Measurements from ENCODE around the gene DOHH. TPM values are rescaled to one million over a fixed set of nuclear protein-coding genes. Genes with fewer than 3 reads are reported as not detected.

The DOHH gene
- total RNA-seq, 1 donor from 2014 or later: 19.7 TPM

DNA sequence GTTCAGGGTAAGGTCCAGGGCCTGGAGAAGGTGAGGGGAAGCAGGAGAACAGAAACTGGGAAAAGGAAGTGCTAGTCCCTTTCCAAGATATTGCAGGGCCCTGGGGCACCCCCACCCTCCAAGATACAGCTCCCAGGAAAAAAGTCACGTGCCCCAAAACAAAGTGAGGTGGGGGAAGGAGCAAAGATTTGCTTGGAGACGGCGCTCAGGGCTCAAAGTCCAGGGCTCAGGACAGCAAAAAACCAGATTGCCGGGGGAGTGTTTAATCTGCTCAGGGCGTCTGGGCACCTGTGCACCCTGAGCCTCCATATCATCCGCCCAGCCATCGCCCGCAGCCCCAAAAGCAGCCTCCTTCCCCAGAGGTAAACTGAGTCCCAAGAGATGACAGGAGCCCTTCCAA is 26.5 kb downstream of the DOHH start:
- intact Hi-C loops (cut with micrococcal nuclease): loop anchor here (5.0 kb wide), 1 partner anchor 167 kb away; no protein-coding TSS in a partner anchor
- DNase-seq (ENCODE audit: low spot score): no peak
- Mint-ChIP-seq H3K36me3 (ENCODE audit: low read depth) (no peaks in the 10 kb centered on the region), H3K4me1 (ENCODE audit: low read depth) (peaks cover 8% of the 10 kb centered on the region), H3K27ac (no peak overlapping the region), H3K9me3 (no peaks in the 10 kb centered on the region), H3K27me3 (ENCODE audit: low read depth) (peaks cover 2% of the 10 kb centered on the region), H3K4me3 (ENCODE audit: low read depth) (no peak overlapping the region)

DNA sequence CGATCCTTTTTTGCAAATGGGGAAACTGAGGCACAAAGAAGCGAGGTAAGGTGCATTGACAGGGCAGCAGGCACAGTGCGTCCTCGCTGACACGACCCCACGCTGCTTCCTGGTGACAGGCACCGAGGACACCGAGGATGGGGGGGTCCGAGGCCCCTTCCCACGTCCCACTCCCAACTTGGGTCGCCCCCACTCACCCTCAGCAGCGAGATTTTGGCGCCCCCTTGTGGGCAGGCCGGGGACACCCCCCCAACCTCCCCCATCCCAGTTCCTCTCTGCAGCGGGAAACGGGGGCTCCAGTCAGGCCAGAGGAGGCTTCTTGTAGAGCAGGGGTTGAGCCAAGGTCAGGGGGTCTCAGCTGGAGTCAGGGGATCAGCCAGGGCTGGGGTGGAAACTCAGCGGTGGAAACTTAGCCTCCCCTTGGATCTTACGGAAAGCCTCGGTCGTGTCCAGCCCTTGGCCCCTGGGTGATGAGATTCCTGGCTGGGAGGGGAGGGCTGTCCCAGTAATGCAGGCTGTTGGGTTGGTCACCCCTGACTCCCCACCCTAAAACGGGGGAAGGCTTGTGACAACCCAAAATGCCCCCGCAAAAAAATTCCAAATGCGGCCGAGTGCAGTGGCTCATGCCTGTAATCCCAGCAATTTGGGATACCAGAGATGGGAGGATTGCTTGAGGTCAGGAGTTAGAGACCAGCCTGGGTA is 28.4 kb downstream of the DOHH start:
- no peak overlapping the region for H3K4me3 Mint-ChIP-seq (ENCODE audit: low read depth)
- H3K36me3 Mint-ChIP-seq (ENCODE audit: low read depth): no peaks in the 10 kb centered on the region
- no peak overlapping the region for H3K27ac Mint-ChIP-seq

DNA sequence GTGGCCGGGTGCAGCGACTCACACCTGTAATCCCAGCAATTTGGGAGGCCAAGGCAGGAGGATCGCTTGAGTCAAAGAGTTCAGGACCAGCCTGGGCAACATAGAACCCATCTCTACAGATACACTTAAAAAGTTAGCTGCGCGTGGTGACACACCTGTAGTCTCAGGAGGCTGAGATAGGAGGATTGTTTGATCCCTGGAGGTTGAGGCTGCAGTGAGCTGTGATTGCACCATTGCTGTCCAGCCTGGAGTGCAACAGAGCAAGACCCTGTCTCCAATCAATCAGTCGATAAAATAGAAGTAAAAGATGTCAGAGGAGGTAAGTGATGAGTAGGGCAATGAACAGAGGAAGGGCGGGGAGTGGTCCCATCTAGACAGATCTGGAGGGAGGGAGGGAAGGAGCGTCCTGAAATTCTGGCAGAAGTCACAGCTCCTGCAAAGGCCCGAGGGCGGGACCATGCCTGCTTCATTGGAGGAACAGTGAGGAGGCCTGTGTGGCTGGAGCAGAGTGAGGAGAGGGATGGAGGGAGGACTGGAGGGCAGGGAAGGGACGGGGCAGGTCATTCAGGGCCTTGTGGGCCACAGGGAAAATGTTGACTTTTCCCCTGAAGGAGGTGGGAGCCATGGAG is 29.9 kb downstream of the DOHH start:
- no peak overlapping the region for H3K4me3 Mint-ChIP-seq (ENCODE audit: low read depth)
- no peak overlapping the region for H3K27ac Mint-ChIP-seq
- no peak for DNase-seq (ENCODE audit: low spot score)
- no peaks in the 10 kb centered on the region for H3K4me1 Mint-ChIP-seq (ENCODE audit: low read depth)
- no peaks in the 10 kb centered on the region for H3K9me3 Mint-ChIP-seq
- no peaks in the 10 kb centered on the region for H3K27me3 Mint-ChIP-seq (ENCODE audit: low read depth)
- intact Hi-C loops (cut with micrococcal nuclease): loop anchor here (5.0 kb wide), 1 partner anchor 163 kb away; no protein-coding TSS in a partner anchor
- H3K36me3 Mint-ChIP-seq (ENCODE audit: low read depth): no peaks in the 10 kb centered on the region

More for the DNA sequence above, 28.4 kb downstream of the DOHH start:
- H3K4me1 Mint-ChIP-seq (ENCODE audit: low read depth): no peaks in the 10 kb centered on the region
- DNase-seq (ENCODE audit: low spot score): no peak
- H3K9me3 Mint-ChIP-seq: no peaks in the 10 kb centered on the region
- intact Hi-C loops (cut with micrococcal nuclease): loop anchor here (2.0 to 5.0 kb wide), 2 partner anchors 145 to 165 kb away; no protein-coding TSS in a partner anchor
- H3K27me3 Mint-ChIP-seq (ENCODE audit: low read depth): no peaks in the 10 kb centered on the region

DNA sequence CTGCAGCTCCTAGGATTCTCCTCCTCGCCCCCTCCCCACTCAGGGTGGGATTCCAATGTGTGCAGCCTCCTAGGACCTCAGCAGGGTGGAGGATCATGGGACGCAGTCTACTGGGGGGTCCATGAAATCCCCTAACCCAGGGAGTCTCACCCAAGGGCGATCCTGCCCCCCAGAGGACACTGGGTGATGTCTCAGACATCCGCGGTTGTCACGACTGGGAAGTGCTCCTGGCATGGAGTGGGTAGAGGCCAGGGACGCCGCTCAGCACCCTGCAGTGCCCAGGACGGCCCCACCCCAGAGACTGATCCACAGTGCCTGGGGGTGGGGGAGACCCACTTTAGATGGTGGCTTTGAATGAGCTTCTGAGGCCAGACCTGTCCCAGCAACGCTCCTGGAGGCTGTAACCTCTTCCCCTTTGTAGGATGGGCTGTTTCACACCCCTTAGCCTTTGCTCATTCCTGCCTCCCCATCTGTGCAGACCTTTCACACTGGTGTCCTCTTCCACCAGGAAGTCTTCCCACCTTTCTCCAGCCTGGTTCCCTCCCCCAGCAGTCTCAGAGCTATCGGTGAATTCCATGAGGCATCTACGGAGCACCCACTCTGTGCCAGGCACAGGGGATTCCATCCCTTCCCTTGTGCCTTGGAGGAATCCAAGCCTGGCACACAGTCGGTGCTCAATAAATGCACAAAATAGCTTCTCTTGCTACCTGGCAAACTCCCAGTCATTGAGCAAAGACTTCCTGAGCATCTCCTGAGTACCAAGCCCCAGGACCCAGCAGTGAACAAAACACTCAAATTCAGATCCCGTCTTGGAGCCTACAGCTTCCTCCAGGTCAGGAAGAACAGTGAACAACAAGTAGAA is 30.6 kb downstream of the DOHH start:
- intact Hi-C loops (cut with micrococcal nuclease): loop anchor here (5.0 kb wide), 1 partner anchor 163 kb away; no protein-coding TSS in a partner anchor

DNA sequence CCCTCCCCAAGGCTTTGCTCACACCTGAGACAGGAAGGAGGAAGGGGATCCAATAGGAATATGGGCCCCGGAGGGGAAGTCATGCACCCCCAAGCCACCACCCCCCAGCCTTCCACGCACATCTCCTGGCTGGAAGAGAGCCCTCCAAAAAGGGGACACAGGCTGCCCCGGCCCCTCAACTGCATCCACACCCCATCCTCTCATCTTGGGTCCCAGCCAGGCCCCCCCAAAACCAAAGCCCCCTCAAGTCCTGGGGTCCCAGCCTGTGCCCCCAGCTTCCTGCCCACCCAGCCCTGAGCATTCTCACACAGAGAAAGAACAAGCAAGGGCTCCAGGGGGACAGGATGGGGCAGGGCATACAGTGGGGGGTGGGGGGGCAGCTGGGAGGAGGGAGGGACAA is 32.3 kb downstream of the DOHH start:
- intact Hi-C loops (cut with micrococcal nuclease): no loop called here
- H3K4me1 Mint-ChIP-seq (ENCODE audit: low read depth): no peaks in the 10 kb centered on the region
- H3K36me3 Mint-ChIP-seq (ENCODE audit: low read depth): no peaks in the 10 kb centered on the region
- H3K9me3 Mint-ChIP-seq: no peaks in the 10 kb centered on the region
- no peaks in the 10 kb centered on the region for H3K27me3 Mint-ChIP-seq (ENCODE audit: low read depth)
- no peak overlapping the region for H3K27ac Mint-ChIP-seq
- no peak for DNase-seq (ENCODE audit: low spot score)
- H3K4me3 Mint-ChIP-seq (ENCODE audit: low read depth): no peak overlapping the region

More for the DNA sequence above, 30.6 kb downstream of the DOHH start:
- no peak for DNase-seq (ENCODE audit: low spot score)
- H3K4me3 Mint-ChIP-seq (ENCODE audit: low read depth): no peak overlapping the region
- no peak overlapping the region for H3K27ac Mint-ChIP-seq
- no peaks in the 10 kb centered on the region for H3K9me3 Mint-ChIP-seq
- no peaks in the 10 kb centered on the region for H3K4me1 Mint-ChIP-seq (ENCODE audit: low read depth)
- H3K27me3 Mint-ChIP-seq (ENCODE audit: low read depth): no peaks in the 10 kb centered on the region
- no peaks in the 10 kb centered on the region for H3K36me3 Mint-ChIP-seq (ENCODE audit: low read depth)

DNA sequence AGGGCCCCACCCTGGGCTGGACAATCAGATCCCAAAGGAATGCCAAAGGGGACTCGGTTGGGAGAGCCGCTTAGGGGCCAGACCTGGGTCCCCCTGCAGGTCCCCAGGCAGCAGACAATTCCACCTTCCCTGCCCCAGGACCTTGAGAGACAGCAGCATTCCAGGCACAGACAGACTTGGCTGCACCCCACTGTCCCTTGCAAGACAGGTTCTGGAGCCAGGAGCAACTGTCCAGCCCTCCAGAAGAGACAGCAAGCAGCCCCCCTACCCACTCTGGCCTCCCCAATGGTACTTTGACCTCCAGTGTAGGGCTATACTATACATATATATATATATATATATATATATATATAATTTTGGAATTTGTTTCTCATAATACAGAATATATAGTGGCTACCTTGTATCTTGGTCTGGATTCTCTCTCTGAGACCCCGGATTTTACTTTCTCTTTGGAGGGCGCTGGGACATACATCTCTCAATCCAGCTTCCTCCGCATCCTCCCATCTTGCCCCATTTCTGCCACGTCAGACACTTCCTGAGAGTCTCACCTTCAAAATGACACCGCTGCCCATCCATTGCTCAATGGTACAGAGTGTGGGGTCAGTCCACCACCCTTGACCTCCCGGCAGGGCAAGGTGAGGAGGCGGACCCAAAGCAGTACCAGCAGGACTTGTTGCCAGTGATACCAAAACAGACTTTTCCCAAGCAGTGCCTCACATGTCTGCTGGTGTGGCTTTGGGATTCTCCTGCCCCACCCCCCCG is 32.9 kb downstream of the DOHH start:
- Mint-ChIP-seq H3K4me1 (ENCODE audit: low read depth) (no peaks in the 10 kb centered on the region), H3K27ac (no peak overlapping the region), H3K36me3 (ENCODE audit: low read depth) (no peaks in the 10 kb centered on the region), H3K4me3 (ENCODE audit: low read depth) (no peak overlapping the region), H3K9me3 (no peaks in the 10 kb centered on the region), H3K27me3 (ENCODE audit: low read depth) (no peaks in the 10 kb centered on the region)
- intact Hi-C loops (cut with micrococcal nuclease): no loop called here
- DNase-seq (ENCODE audit: low spot score): no peak

DNA sequence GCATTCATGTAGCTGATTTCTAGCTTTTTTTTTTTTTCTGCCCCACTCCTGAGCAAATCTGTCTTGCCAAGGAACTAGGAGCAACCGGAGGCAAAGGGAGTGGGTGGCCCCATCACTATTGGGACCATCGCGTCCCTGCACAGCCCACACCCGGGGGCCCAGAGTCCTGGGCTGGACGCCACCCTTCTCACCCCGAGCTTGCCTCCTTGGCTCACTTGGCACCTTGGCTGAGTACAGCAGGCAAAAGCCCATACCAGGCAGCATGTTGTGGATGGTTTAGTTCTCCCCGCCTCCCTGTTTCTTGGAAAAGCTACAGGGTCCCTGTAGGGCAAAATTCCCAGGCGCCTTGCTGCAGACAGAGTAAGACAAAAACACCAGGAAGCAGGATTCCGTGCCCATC is 33.8 kb downstream of the DOHH start:
- DNase-seq (ENCODE audit: low spot score): no peak
- Mint-ChIP-seq H3K36me3 (ENCODE audit: low read depth) (no peaks in the 10 kb centered on the region), H3K9me3 (no peaks in the 10 kb centered on the region), H3K27ac (no peak overlapping the region), H3K4me1 (ENCODE audit: low read depth) (no peaks in the 10 kb centered on the region), H3K4me3 (ENCODE audit: low read depth) (no peak overlapping the region), H3K27me3 (ENCODE audit: low read depth) (no peaks in the 10 kb centered on the region)
- intact Hi-C loops (cut with micrococcal nuclease): no loop called here

DNA sequence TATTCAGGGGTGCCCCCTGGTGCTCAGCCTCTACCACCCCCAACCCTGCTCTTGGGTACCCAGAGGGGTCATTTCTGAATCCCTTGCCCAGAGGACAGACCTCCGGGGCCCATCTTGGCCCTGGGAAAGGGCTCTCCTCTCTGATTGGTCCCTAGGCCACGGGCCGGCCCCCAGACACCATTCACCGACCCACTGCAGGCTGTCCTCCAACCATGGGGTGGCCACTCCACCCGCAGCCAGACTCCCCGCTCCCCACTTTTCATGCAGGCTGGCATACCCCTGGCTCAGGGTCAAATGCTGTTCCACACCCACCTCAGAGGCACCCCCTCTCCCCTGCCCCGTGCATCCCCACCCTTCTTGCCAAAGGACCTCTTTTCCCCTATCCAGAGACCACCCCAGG is 34.9 kb downstream of the DOHH start:
- DNase-seq (ENCODE audit: low spot score): no peak
- no peak overlapping the region for H3K4me3 Mint-ChIP-seq (ENCODE audit: low read depth)
- H3K9me3 Mint-ChIP-seq: no peaks in the 10 kb centered on the region
- H3K4me1 Mint-ChIP-seq (ENCODE audit: low read depth): no peaks in the 10 kb centered on the region
- intact Hi-C loops (cut with micrococcal nuclease): no loop called here
- H3K27me3 Mint-ChIP-seq (ENCODE audit: low read depth): no peaks in the 10 kb centered on the region
- H3K36me3 Mint-ChIP-seq (ENCODE audit: low read depth): no peaks in the 10 kb centered on the region
- no peak overlapping the region for H3K27ac Mint-ChIP-seq

DNA sequence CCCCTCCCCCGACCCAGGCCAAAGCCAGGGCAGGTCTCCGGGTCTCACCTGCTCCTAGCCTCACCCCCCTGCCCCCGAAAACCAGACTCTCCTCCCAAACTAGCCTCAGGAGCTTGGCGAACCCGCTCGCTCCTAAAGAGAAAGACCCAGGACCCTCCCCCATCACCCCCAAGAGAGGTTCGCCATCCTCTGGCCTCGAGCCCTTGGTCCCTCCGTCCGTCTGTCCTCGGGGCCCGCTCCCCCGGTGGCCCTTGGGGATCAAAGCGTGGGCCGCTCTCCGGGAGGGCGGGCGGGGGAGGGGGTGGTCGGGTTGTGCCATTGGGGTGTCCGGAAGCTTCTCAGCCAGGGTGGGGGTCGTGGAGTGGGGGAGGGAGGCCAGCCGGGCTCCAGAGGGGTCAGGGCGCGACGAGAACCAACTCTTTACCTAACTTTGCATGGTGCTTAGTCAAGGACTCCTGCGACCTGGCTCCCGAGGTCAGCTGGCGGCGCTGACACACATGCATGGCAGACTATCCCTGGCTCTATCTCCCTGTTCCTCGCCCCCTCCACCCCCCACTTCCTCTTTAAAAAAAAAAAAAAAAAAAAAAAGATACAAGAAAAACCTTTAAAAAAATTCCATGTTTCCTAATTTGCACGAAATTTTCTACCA is 35.8 kb downstream of the DOHH start:
- Mint-ChIP-seq H3K4me3 (ENCODE audit: low read depth) (no peak overlapping the region), H3K4me1 (ENCODE audit: low read depth) (no peaks in the 10 kb centered on the region)

DNA sequence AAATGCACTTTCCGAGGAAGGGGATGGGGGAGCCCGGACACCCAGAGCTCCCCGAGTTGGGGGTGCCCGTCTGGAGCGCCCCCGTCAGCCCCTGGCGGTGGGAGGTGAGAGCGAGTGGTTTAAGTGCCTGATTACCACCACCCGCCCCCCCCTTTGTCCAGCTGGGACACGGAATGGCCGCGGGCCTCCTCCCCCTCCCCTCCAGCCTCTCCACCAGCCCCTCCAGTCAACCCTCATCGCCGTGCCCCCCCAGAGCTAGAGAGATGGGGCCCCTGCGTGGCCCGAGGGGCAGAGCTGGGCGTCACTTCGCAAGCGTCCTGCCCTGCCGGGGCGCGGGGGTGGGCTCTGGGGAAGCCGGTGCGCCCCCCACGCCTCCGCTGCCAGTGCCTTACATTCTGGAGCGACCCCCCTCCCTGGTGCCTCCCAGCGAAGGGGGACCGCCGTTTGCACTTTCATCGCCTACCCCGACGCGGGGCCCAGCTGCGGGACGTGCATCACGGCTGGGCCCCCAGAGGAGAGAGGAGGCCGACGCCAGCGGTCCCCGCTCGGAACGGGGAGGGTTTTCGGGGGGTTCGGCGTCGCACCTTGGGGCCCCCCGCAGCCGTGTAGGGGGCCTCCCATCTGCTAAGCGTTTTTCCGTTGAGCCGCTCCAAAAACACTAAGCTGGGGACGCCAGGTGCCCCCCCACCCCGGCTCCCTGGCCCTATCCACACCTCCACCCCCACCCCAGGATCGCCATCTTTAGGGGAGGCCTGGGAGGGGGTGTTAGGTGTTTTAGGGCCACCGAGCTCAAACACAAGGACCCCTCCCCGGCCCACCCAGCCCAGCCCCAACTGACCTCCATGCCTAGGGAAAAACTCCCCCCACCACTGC is 36.5 kb downstream of the DOHH start:
- H3K36me3 Mint-ChIP-seq (ENCODE audit: low read depth): no peaks in the 10 kb centered on the region
- intact Hi-C loops (cut with micrococcal nuclease): no loop called here
- H3K9me3 Mint-ChIP-seq: no peaks in the 10 kb centered on the region
- no peaks in the 10 kb centered on the region for H3K4me1 Mint-ChIP-seq (ENCODE audit: low read depth)
- no peak overlapping the region for H3K27ac Mint-ChIP-seq
- DNase-seq (ENCODE audit: low spot score): no peak
- no peak overlapping the region for H3K4me3 Mint-ChIP-seq (ENCODE audit: low read depth)
- no peaks in the 10 kb centered on the region for H3K27me3 Mint-ChIP-seq (ENCODE audit: low read depth)

More for the DNA sequence above, 35.8 kb downstream of the DOHH start:
- no peaks in the 10 kb centered on the region for H3K36me3 Mint-ChIP-seq (ENCODE audit: low read depth)
- intact Hi-C loops (cut with micrococcal nuclease): no loop called here
- no peaks in the 10 kb centered on the region for H3K27me3 Mint-ChIP-seq (ENCODE audit: low read depth)
- DNase-seq (ENCODE audit: low spot score): no peak
- no peak overlapping the region for H3K27ac Mint-ChIP-seq
- no peaks in the 10 kb centered on the region for H3K9me3 Mint-ChIP-seq

DNA sequence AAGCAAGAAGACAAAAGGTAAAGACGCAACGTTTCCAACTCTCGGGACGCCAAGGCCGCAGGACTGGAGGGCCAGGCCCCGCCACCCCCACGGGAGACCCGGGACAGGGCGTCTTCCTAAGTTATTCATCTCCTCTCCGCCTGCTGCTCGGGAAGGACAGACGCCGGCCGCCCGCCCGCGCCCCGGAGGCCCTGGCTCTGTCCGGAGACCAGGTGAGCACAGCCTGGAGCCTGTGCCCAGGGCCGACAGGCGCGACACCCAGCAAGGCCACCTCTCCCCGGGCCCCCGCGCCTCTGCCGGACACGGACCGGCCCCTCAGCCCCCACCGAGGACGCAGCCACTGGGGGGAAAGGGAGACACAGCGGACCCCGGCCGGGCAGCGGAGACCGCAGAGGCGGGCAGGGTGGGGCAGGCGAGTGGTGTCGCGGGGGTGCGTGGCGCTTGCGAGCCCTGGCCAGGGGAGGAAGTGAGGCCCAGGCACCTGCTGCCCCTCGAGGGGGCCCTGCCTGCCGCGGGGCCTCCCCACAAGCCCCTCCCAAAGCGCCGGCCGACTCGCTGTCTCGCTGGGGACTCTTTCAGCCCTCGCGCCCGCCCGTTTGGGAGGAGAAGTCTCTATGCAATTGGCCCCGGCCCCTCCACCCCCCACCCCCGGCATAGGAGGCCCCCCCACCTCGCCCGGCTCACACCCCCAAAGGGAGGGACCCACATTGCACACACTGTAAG is 37.3 kb downstream of the DOHH start:
- Mint-ChIP-seq H3K27ac (no peak overlapping the region), H3K4me3 (ENCODE audit: low read depth) (no peak overlapping the region), H3K36me3 (ENCODE audit: low read depth) (no peaks in the 10 kb centered on the region), H3K9me3 (no peaks in the 10 kb centered on the region), H3K27me3 (ENCODE audit: low read depth) (no peaks in the 10 kb centered on the region), H3K4me1 (ENCODE audit: low read depth) (no peaks in the 10 kb centered on the region)
- intact Hi-C loops (cut with micrococcal nuclease): no loop called here
- no peak for DNase-seq (ENCODE audit: low spot score)
